ENCODE data around the gene CDH13. TPM values are rescaled to one million over a fixed set of nuclear protein-coding genes. Genes with fewer than 3 reads are reported as not detected.

Gene CDH13
- total RNA-seq, 1 donor from 2014 or later: 14.3 TPM

DNA sequence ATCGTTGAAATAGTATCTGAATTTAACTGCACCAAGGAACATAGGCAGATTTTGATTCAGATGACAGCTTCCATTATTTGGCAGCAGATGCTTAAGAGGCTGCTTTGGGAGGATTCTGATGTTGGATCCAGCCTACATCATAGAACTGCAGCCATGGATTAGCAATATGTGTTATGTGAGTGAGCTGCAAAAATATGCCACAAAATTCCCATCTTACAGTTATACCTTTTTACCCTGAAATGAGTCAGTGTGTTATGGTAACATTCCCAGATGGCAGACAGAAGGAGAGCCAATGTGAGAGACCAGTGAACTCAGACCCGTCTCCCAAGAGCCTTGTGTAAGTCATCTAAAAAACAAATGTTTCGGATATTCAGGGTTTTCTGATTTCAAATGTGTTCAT, 206.1 kb downstream of the CDH13 start:
- no peaks in the 10 kb centered on the region for H3K4me1 ChIP-seq
- H3K9me3 ChIP-seq: no peaks in the 10 kb centered on the region
- no peaks in the 10 kb centered on the region for H3K36me3 ChIP-seq
- DNase-seq (no peak), ATAC-seq (no peak)
- no peak overlapping the region for H3K27ac ChIP-seq
- no peaks in the 10 kb centered on the region for H3K27me3 ChIP-seq (ENCODE audit: low read depth)
- intact Hi-C loops (cut with DNase I): no loop called here
- H3K4me3 ChIP-seq: no peak overlapping the region
- TF ChIP-seq, protein P1, sequence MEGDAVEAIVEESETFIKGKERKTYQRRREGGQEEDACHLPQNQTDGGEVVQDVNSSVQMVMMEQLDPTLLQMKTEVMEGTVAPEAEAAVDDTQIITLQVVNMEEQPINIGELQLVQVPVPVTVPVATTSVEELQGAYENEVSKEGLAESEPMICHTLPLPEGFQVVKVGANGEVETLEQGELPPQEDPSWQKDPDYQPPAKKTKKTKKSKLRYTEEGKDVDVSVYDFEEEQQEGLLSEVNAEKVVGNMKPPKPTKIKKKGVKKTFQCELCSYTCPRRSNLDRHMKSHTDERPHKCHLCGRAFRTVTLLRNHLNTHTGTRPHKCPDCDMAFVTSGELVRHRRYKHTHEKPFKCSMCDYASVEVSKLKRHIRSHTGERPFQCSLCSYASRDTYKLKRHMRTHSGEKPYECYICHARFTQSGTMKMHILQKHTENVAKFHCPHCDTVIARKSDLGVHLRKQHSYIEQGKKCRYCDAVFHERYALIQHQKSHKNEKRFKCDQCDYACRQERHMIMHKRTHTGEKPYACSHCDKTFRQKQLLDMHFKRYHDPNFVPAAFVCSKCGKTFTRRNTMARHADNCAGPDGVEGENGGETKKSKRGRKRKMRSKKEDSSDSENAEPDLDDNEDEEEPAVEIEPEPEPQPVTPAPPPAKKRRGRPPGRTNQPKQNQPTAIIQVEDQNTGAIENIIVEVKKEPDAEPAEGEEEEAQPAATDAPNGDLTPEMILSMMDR (IDR thresholded peaks at IDR 0.05): no peak

DNA sequence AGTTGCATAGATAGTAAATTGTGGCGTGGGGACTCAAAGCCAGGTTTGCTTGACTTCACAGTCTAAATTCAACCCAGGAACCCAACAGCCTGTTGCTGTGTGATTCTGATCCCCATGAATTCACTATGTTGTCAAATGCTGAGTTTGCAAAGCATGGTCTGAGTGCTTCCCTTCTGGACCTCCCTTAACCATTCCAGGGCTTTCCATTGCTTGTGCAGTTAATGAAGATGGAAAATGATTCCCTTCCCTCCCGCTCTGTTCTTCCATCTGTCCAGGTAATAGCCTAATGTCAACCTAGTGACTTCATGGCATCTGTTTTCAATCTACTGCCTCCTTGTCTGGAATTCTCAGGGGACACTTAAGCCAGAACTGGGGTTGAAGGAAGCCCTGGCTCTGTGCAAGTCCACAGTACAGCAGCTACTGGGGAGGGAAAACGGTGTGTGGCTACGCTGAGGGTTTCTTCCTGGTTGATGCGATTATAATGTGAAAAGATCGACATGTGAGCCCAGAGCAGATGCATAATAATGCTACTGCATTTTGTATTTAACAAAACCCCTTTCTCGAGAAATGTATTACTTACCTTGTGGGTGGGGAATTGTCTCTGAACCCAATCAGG, 206.7 kb downstream of the CDH13 start:
- no peak overlapping the region for H3K4me3 ChIP-seq
- no peaks in the 10 kb centered on the region for H3K27me3 ChIP-seq (ENCODE audit: low read depth)
- ATAC-seq (no peak), DNase-seq (no peak)
- no peaks in the 10 kb centered on the region for H3K4me1 ChIP-seq
- TF ChIP-seq, protein P1 (IDR thresholded peaks at IDR 0.05): no peak
- intact Hi-C loops (cut with DNase I): no loop called here
- no peak overlapping the region for H3K27ac ChIP-seq
- no peaks in the 10 kb centered on the region for H3K36me3 ChIP-seq
- H3K9me3 ChIP-seq: no peaks in the 10 kb centered on the region

DNA sequence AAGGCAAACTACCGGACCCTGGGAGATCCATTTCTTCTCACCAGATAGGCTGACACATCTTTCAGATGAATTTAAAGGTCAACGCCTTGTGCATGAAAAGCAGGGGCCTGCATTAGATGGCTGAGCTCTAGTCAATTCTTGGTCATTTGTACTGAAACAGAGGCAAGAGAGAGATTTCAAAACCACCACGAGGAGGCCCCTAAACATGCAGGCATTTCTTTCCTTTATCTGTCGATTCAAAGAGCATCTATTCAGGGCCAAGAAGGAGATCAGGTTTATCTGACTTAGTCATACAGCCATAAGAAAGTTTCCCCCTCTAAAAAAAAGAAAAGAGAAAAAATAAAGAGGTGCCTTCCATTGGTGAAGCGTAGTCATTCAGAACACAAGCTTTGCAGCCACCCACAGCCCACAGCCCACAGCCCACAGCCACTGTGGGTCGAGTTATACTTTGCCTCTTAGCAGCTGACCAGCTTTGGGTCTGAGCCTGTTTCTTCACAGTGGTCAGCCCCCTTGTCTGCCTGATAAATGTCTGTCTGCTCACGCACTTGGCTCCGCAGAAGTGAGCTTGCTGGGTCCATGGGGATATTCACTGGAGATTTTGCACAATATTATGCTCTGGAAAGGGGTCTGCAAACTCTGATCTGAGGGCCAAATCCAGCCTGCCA, 207.5 kb downstream of the CDH13 start:
- TF ChIP-seq, protein P1 (IDR thresholded peaks at IDR 0.05): no peak
- ATAC-seq: no peak
- no peak for DNase-seq
- H3K4me1 ChIP-seq: no peaks in the 10 kb centered on the region
- H3K36me3 ChIP-seq: no peaks in the 10 kb centered on the region
- intact Hi-C loops (cut with DNase I): no loop called here
- H3K27me3 ChIP-seq (ENCODE audit: low read depth): no peaks in the 10 kb centered on the region
- no peak overlapping the region for H3K4me3 ChIP-seq
- H3K27ac ChIP-seq: no peak overlapping the region
- H3K9me3 ChIP-seq: no peaks in the 10 kb centered on the region

DNA sequence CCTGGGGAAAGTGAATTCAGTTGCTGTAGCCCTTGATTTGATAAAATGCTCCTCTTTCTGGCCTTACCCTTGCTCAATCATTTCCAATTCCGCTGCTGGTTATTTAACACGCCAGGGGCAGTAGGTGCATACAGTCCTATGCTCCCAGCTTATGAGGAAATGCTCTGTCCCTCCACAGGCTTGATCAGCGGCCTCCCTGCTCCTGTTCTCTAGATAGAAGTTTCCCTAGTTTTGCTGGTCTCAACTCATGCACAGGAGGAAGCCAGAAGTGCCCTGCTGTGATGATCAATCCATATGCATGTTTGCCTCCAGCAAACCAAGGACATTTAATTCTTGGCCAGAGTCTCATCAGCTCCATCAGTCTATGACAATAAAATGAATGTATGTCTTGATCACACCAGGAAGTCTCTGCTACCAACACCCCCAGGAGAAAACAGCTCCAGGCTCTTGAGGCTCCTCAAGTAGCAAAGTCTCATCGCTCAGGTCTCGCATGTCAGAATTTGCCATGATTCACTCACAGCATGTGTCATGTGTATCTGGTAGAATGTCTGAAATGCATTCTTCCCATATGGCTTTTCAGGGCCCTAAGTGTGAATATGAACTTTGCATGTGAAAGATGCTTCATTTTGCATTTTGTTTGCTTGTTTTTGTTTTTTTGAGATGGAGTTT, 208.9 kb downstream of the CDH13 start:
- Histone ChIP-seq H3K4me1 (no peaks in the 10 kb centered on the region), H3K27ac (no peak overlapping the region), H3K9me3 (no peaks in the 10 kb centered on the region), H3K36me3 (no peaks in the 10 kb centered on the region), H3K4me3 (no peak overlapping the region), H3K27me3 (ENCODE audit: low read depth) (no peaks in the 10 kb centered on the region)
- TF ChIP-seq, protein P1 (IDR thresholded peaks at IDR 0.05): no peak
- no peak for DNase-seq
- no peak for ATAC-seq
- intact Hi-C loops (cut with DNase I): no loop called here

DNA sequence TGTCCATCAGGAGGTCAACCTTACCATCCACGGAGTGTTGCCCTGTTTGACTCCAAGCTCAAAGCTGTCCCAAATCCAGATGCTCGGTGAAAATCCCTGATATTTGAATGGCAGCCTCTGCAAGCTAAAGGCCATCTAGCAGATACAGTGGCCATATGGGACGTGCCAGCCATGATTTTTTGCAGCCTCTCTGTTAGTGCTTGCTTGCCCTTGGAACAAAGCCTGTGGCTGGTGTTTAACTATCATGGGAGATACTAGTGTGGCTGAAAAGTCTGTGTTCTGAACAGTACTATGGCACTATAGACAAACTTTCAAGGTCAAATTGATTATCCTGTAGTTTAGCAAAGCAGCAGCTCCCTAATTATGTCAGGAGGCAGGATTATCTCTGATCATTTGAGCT, 214.3 kb downstream of the CDH13 start:
- Histone ChIP-seq H3K9me3 (no peaks in the 10 kb centered on the region), H3K4me3 (no peak overlapping the region), H3K27me3 (ENCODE audit: low read depth) (no peaks in the 10 kb centered on the region), H3K36me3 (no peaks in the 10 kb centered on the region), H3K4me1 (no peaks in the 10 kb centered on the region), H3K27ac (no peak overlapping the region)
- ATAC-seq (no peak), DNase-seq (no peak)
- TF ChIP-seq, protein P1 (IDR thresholded peaks at IDR 0.05): no peak
- intact Hi-C loops (cut with DNase I): no loop called here
